Measurements from ENCODE around the gene PGR.

Gene PGR

GRCh38 chr11:101008961-101009689 is 120.5 kb downstream of the PGR start:
- TF ChIP-seq CTCF (IDR thresholded peaks at IDR 0.05; ENCODE audit: borderline replicate concordance, extremely low read depth, low read length, poor library complexity, severe bottlenecking), result no peak
- TF ChIP-seq EZH2 (IDR thresholded peaks at IDR 0.05; ENCODE audit: borderline replicate concordance, low read depth, low read length, severe bottlenecking), result no peak
- Histone ChIP-seq H2AFZ (ENCODE audit: low read depth, low read length) (no peak overlapping the region), H3K4me2 (ENCODE audit: insufficient read depth, low read length) (no peak overlapping the region), H3K4me3 (ENCODE audit: low read depth in 1 of 2, low read length in 2 of 2) (no peak overlapping the region), H3K9me3 (ENCODE audit: insufficient read depth, low read length, severe bottlenecking) (no peaks in the 10 kb centered on the region), H4K20me1 (ENCODE audit: insufficient read depth, low read length) (no peaks in the 10 kb centered on the region), H3K27ac (ENCODE audit: low read length) (no peak overlapping the region), H3K79me2 (ENCODE audit: insufficient read depth, low read length) (no peaks in the 10 kb centered on the region), H3K27me3 (ENCODE audit: insufficient read depth, low read length, poor library complexity) (no peaks in the 10 kb centered on the region), H3K9ac (ENCODE audit: low read depth, low read length) (no peak overlapping the region), H3K4me1 (ENCODE audit: insufficient read depth, low read length) (no peaks in the 10 kb centered on the region), H3K36me3 (ENCODE audit: insufficient read depth, low read length) (no peaks in the 10 kb centered on the region)
- ATAC-seq (ENCODE audit: insufficient read depth, low read depth), result no peak
- DNase-seq, result no peak

- TF ChIP-seq EZH2 (IDR thresholded peaks at IDR 0.05; ENCODE audit: borderline replicate concordance, low read depth, low read length, severe bottlenecking), result no peak
- no peak for TF ChIP-seq CTCF (IDR thresholded peaks at IDR 0.05; ENCODE audit: borderline replicate concordance, extremely low read depth, low read length, poor library complexity, severe bottlenecking)
- H3K4me2 ChIP-seq (ENCODE audit: insufficient read depth, low read length), result no peak overlapping the region
- H3K9ac ChIP-seq (ENCODE audit: low read depth, low read length), result no peak overlapping the region
- H2AFZ ChIP-seq (ENCODE audit: low read depth, low read length), result no peak overlapping the region
- no peak overlapping the region for H3K27ac ChIP-seq (ENCODE audit: low read length)
- H3K4me3 ChIP-seq (ENCODE audit: low read depth in 1 of 2, low read length in 2 of 2), result no peak overlapping the region
- no peaks in the 10 kb centered on the region for H3K27me3 ChIP-seq (ENCODE audit: insufficient read depth, low read length, poor library complexity)
- H4K20me1 ChIP-seq (ENCODE audit: insufficient read depth, low read length), result no peaks in the 10 kb centered on the region
- DNase-seq (no peak), ATAC-seq (ENCODE audit: insufficient read depth, low read depth) (peak; percentile 22; the same call in 1 of the 3 replicates)
- no peaks in the 10 kb centered on the region for H3K79me2 ChIP-seq (ENCODE audit: insufficient read depth, low read length)
- no peaks in the 10 kb centered on the region for H3K9me3 ChIP-seq (ENCODE audit: insufficient read depth, low read length, severe bottlenecking)
- no peaks in the 10 kb centered on the region for H3K4me1 ChIP-seq (ENCODE audit: insufficient read depth, low read length)
- H3K36me3 ChIP-seq (ENCODE audit: insufficient read depth, low read length), result no peaks in the 10 kb centered on the region
Observed at GRCh38 chr11:101003468-101003867, 126.1 kb downstream of the PGR start.

- TF ChIP-seq CTCF (IDR thresholded peaks at IDR 0.05; ENCODE audit: borderline replicate concordance, extremely low read depth, low read length, poor library complexity, severe bottlenecking) (no peak), EZH2 (IDR thresholded peaks at IDR 0.05; ENCODE audit: borderline replicate concordance, low read depth, low read length, severe bottlenecking) (no peak)
- Histone ChIP-seq H3K27ac (ENCODE audit: low read length) (no peak overlapping the region), H3K9ac (ENCODE audit: low read depth, low read length) (no peak overlapping the region), H3K27me3 (ENCODE audit: insufficient read depth, low read length, poor library complexity) (no peaks in the 10 kb centered on the region), H3K4me1 (ENCODE audit: insufficient read depth, low read length) (no peaks in the 10 kb centered on the region), H3K4me3 (ENCODE audit: low read depth in 1 of 2, low read length in 2 of 2) (no peak overlapping the region), H3K9me3 (ENCODE audit: insufficient read depth, low read length, severe bottlenecking) (no peaks in the 10 kb centered on the region), H3K4me2 (ENCODE audit: insufficient read depth, low read length) (no peak overlapping the region), H3K36me3 (ENCODE audit: insufficient read depth, low read length) (no peaks in the 10 kb centered on the region), H4K20me1 (ENCODE audit: insufficient read depth, low read length) (no peaks in the 10 kb centered on the region), H3K79me2 (ENCODE audit: insufficient read depth, low read length) (no peaks in the 10 kb centered on the region), H2AFZ (ENCODE audit: low read depth, low read length) (no peak overlapping the region)
- DNase-seq (no peak), ATAC-seq (ENCODE audit: insufficient read depth, low read depth) (no peak)
Observed at GRCh38 chr11:100999756-101000155, 129.9 kb downstream of the PGR start.
